Stimulated activated CD4-positive, alpha-beta T cell treated with anti-CD3 and anti-CD28 coated beads, Interleukin-12 subunit alpha, Interleukin-12 subunit beta, amount 100 ng/mL, for 24 hours (primary cell): ENCODE data around the gene CCN2.

Source experiments
- DNase-seq, 2 experiments: peaks; one replicate each; pipeline ENCODE4 v3.0.0-alpha.2; 2020; ENCODE audit warnings: low read depth in 2 of 2

The CCN2 gene

DNA sequence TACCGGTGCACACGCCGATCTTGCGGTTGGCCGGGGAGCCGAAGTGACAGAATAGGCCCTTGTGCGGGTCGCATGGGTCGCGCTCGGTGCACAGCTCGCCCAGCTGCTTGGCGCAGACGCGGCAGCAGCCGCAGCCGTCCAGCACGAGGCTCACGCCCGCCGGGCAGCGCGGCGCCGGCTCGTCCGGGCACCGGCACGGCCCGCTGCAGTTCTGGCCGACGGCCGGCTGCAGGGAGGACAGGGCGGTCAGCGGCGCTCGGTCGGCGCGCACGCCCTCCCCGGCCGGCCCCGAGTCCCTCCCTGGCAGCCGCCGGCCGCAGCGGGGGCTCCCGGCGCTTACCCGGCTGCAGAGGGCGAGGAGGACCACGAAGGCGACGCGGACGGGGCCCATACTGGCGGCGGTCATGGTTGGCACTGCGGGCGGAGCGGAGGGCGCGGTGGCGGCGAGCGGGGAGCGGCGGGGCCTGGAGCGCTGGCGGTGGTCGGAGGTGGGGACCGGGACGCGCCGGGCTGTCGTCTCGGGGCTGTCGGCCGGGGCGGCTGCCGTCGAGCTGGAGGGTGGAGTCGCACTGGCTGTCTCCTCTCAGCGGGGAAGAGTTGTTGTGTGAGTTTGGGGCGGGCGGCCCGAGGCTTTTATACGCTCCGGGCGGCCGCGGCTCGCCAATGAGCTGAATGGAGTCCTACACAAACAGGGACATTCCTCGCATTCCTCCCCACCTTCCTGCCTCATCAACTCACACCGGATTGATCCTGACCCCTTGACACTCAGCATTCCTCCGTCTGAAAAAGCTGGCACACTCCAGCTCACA lies at the start of gene CCN2:
CCN2 (minus strand) TSS at position 606 of the 809 bp plus-strand sequence; CDS start at position 406, 200 bp downstream.
- DNase-seq = no peak

- no peak for DNase-seq
Observed at GRCh38 chr6:132000296-132000695, 49.1 kb upstream of the CCN2 start.

DNA sequence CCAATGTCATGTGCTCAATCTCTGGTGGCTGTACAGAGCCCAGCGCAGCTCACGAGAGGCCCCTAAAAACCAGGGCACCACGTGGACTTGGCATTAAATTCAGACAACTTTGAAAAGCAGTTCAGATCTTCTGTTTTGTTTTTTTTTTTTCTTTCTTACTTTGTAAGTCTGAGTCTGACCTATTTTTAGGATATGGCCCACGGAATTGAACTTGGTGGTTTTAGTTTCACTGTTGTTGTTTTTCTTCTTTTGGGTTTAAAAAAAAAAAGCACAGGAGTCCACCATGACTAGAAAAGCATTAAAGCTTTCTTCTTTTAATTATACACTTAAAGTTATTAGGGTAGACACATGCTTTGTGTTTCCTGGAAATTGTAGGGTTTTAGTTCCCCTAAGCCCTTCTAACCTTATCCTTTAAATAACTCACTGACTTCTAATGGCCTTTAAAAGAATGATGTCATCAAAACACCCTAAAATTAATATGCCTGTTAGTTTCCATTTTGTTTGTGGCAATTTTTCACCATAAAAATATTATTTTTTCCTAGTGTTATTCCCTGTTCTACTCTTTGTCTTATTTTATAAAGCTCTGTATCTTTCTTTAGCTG lies 48.5 kb upstream of the CCN2 start:
- DNase-seq = no peak

DNA sequence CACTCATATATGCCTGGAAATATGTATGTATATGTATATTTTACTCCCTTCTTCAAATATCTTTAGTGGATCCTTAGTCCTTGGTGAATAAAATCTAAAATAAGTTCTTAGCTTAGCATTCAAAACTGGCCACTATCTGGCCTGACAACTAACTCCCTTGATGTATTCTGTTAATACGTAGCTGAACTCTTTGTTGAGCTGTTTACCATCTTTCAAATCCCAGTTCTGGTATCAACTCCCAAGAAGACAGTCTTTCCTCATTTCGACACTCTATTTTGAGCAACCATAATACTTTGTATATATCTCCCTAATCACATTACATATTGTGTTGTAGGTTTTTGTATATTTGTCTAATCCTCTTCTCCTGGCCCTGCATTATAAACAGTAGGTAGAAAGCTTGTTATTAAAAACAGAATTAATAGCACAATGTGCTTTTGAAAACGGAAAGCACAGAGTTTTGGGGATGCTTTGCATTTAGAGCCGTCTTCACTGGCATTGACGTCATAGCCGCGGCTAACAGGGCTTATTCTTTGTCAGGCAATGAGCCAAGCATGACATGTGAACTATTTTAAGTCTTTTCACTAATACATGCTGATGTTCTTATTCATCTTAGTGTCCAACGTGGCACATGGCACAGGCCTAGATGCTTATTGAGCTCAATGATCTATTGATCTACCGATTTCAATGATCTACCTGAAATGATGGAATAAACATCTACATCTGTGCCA lies 47.2 kb upstream of the CCN2 start:
- DNase-seq = no peak

DNA sequence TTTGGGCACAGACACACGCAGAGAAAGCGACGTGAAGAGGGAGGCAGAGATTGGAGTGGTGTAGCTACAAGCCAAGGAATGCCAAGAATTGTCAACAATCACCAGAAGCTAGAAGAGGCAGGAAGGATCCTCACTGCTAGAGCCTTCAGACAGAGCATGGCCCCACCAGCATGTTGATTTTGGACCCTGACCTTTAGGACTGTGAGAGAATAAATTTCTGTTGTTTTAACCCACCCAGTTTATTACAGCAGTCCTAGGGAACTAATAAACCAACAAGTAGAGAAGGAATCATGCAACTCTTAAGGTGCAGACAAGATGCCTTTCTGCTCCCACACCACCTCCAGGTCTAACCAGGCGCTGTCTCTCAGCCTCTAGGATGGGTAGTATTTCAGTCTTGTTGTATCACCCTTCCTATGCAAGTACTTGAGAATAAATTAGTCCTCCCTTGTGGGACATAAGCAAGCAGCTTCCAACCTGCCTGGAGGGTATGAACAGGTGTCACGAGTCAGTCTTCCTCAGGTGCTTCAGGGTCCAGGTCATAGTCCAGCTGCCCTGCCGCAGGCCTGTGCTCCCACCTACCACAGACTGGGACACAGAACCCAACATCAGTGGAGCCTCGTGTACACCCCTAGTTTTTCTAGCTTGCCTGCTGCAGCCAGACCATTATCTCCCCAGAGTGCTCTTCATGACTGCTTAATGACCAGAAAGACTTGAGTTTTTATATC lies 46.4 kb upstream of the CCN2 start:
- DNase-seq = no peak

DNA sequence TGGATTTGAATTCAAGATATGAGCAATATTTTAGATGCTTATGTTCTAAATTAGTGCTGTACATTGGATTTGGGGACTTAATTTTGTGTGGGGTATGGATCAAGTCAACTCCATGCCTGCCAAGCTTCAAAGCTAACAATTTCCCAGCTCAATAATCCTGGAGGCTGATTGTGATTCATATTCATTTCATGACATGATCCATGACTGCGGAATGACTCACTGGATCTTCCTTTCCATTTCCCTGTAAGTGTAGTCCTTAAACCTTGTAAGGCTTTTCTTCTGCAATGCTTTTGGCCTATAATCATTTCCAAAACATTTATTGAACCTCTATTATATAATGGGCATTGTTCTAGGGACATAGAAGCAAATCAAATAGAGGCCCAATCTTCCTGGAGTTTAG lies 44.7 kb upstream of the CCN2 start:
- DNase-seq = no peak

DNA sequence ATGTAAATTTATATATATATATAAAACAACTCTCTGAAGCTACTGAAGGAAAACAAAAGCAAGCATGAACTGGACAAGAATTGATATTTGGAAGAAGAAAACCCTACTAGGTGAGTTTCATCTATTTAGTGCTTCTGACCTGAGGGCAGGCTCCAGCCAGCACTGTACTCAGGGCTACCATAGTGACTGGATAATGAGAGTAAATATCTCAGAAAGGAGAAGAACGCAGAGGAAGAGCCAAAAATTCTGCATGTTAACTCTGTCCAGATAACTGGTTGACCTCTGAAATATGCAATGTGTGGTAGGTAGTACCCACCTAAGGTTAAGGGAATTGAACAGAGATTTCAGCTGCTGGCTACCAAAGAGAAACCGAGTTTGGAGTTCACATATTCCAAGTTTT lies 41.4 kb upstream of the CCN2 start:
- DNase-seq = no peak

- DNase-seq = no peak
Observed at GRCh38 chr6:131989036-131989435, 37.9 kb upstream of the CCN2 start.

DNA sequence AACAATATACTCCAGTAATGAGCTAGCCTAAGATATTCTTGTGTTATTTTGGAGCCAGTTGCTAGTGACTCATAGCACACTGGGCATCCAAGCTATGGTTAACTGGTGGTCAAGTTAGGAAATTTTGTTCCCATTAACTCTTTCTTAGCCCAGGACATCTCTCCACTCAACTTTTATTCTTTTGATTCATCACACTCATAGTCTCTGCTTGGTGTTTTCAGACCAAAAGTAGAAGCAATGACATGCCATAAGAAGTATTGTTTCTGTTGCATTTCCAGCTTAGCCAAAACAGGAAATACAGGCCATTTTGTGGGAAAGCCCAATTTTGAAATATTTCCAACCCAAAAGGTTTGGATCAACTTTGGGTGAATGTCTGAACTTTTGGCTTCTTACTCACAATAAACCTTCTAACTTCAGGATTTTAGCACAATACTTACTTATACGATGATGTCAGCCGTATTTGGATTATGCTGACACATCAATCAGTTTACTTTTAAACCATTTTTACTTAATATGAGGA lies 31.6 kb upstream of the CCN2 start:
- no peak for DNase-seq

DNA sequence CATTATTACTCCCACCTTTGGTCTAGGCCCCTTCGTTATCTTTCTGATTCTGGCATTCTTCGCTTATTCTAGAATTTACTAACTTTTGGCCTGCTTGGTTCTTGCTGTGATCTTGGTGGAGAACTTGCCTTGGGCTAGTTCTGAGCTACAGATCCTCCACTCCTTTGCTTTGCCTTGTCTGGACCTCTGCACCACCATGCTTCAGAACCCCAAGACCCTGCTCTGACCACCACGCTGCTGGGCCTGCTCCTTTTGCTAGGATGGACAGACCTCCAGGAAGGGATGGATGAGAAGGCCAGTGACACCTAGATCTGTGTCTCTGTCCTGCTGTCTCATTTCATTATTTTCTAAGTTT lies 30.4 kb upstream of the CCN2 start:
- no peak for DNase-seq

GRCh38 chr6:131980791-131981623 lies 29.8 kb upstream of the CCN2 start:
- DNase-seq = no peak

- DNase-seq = no peak
Observed at GRCh38 chr6:131980338-131980790, 29.2 kb upstream of the CCN2 start.

DNA sequence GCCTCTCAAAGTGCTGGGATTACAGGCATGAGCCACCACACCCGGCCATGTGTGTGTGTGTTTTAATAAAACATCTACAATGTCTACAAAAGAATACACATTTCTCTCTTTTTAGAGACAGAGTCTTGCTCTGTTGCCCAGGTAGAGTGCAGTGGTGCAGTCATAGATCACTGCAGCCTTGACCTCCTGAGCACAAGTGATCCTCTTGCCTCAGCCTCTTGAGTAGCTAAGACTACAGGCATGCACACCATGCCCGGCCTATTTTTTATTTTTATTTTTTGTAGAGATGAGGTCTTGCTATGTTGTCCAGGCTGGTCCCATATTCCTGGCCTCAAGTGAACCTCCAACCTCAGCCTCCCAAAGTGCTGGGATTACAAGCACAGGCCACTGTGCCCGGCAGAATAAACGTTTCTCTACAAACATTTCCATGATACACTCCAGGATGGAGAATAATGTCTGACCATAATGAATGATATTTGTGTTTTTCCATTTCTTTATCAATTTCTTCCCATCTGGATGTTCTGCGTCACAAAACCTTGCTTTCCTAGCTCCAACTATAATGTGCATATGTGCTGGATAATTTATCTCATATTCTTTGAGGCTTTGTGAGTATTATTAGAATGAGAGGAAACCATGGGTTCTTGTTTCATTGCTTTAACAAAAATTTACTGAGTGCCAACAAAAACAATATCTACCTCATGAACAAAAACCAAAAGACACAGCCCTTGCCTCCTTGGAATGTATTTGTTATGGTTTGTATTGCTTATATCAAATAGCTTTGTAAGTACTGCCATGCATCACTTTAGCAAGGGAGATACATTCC lies 28.6 kb upstream of the CCN2 start:
- DNase-seq = no peak

DNA sequence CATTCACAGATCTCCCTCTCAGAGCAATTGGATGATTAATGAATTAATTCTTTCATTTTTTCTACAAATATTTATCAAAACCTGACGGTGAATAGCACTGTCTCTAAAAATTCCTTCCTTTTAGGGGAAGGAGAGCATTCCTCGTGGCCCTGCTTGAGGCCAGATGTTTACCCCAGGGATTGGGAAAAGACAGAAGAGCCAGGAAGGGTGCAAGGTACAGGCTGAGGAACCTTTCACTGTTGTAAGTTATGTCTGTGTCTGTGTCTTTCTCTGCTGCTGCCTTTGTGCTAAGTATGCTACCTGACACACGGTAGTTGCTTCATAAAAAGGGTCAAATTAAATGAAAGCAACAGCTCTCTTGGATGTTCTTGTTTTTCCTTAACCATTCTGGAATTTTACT lies 27.4 kb upstream of the CCN2 start:
- no peak for DNase-seq

DNA sequence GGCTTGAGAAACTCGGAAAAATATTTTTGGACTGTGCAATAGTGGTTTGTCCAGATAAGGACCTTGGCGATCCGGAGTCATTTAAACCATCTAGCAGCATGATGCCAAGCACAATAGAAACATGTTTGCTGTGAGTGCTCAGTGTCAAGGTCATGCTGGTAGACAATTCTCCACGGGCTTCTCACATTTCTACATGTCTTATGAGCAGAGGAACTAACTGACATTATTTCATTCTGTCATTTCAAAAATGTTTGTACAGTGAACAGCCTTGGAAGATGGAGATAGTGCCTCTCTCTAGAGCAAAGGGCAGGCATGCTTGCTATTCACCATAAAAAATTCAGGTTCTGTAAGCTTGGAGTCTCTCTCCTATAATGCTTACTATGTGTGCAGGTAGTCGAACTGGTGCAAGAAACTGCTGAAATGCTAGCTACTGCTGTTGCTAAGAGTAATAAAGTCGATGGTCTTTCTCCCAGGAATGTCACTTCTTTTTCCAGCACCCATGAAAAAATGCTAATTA lies 25.4 kb upstream of the CCN2 start:
- DNase-seq = no peak

DNA sequence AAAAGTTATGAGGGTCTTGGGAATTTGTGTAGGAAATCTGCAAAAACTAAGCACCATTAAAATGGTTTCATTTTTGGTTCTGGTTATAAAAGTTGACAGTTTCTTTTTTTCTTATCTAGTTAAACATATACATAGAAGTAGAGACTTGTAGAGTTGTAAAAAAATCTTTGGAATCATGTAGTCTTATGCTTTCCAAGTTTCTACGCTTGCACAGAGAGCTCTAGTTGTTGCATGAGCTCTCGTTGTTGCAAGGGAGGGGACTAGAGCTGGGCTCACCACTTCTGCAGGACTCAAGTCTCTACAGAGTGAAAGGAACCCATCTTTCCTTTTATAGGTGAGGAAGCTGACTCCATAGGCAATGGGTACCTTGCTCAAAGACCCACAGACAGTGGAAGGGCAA lies 21.6 kb upstream of the CCN2 start:
- DNase-seq = no peak

DNA sequence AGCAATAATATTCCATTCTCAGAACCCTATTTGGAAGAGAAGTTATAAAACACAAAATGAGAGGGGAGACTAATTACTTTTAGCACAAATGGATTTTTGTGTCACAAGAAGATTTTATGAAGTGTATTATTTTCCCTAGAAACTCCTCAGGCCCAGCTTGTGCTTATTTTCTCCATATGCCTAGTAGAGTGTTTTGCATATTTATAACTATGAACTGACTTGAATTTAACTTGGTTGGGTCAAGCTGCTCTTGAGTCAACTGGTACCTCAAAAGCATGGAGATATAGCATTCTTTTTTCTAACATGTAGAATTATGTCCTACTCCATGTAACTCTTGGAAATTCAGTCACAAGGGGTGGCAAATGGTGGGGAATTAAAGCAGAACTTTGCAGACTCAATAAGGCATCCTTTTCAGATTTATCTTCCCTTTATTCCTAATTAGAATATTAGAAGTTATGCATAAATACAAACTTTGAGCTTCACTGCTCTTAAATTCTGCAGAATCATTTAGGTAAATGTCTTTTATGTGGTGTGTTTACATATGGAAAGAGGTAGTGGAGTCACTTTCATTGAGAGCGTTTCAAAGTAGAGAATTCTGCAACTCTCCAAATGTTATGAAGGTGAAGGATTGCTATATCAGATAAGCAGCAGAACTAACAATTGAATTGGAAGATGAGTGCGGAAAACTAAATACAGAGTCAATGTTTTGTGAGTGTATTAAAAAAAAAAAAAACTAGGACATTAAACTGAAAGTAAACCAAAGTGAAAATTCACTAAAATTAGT lies 19.1 kb upstream of the CCN2 start:
- no peak for DNase-seq

DNA sequence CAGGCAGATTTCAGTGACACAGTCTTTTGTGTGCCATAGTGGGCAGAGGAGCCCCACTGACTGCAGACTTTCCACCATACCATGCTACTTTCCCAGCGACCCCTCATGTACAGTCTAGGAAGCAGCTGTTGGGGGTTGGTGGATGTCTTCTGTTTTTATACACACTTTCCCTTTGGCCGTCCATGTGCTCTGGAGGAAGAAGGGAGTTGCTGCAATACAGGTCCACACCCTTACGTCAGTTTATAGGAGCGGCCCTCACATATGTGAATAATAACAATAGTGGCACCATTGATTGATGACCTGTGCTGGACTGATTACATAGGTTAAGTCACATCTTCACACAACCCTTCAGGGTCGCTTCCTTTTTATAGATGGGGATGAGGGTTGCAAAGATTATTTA lies 17.5 kb upstream of the CCN2 start:
- DNase-seq = no peak

DNA sequence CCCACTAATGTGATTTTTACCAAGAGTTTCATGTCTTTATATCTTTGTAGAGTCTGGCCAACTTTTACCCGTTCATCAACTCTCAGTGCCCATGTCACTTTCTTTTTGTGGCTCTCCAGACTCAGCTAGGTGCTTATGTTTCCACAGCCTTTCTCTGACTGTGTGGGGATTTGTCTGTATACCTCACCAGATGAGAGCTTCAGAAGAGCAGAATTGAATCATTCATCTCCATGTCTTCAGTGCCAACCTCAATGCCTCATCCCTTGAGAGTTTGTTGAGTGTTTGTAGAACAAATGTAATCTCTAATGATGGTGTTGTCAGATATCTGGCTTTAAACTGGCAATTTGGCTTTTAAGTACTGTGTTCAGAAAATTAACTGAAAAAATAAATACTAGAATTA lies 16.8 kb upstream of the CCN2 start:
- no peak for DNase-seq
